ENCODE measurements around the gene EBF4.
A peak's percentile ranks its signal among the peaks of the same experiment; 100 is the strongest.

Gene EBF4

GRCh38 chr20:2745936-2746635 is 53.5 kb downstream of the EBF4 start:
- no peak for DNase-seq

- DNase-seq: no peak
Observed at GRCh38 chr20:2746636-2747265, 54.2 kb downstream of the EBF4 start.

GRCh38 chr20:2747676-2748235 is 55.2 kb downstream of the EBF4 start:
- no peak for DNase-seq

GRCh38 chr20:2748551-2749342 is 56.2 kb downstream of the EBF4 start:
- DNase-seq: no peak

GRCh38 chr20:2749343-2749950 is 56.9 kb downstream of the EBF4 start:
- no peak for DNase-seq

GRCh38 chr20:2749951-2750490 is 57.4 kb downstream of the EBF4 start:
- no peak for DNase-seq

- DNase-seq: peak in 1 of 2 donors; percentile 33
Observed at GRCh38 chr20:2750491-2751251, 58.1 kb downstream of the EBF4 start.

GRCh38 chr20:2751347-2751877 is 58.8 kb downstream of the EBF4 start:
- no peak for DNase-seq

- DNase-seq: no peak
Observed at GRCh38 chr20:2751878-2752566, 59.4 kb downstream of the EBF4 start.

GRCh38 chr20:2752567-2753460 is 60.2 kb downstream of the EBF4 start:
- DNase-seq: no peak

- no peak for DNase-seq
Observed at GRCh38 chr20:2753461-2754040, 61.0 kb downstream of the EBF4 start.

- no peak for DNase-seq
Observed at GRCh38 chr20:2754424-2754823, 61.8 kb downstream of the EBF4 start.

- no peak for DNase-seq
Observed at GRCh38 chr20:2755451-2756055, 63.0 kb downstream of the EBF4 start.

- DNase-seq: no peak
Observed at GRCh38 chr20:2756056-2756611, 63.6 kb downstream of the EBF4 start.

GRCh38 chr20:2757001-2757400 is 64.4 kb downstream of the EBF4 start:
- DNase-seq: no peak

GRCh38 chr20:2757969-2758368 is 65.4 kb downstream of the EBF4 start:
- DNase-seq: no peak

GRCh38 chr20:2759143-2759542 is 66.6 kb downstream of the EBF4 start:
- no peak for DNase-seq

- no peak for DNase-seq
Observed at GRCh38 chr20:2759603-2760296, 67.2 kb downstream of the EBF4 start.

Measured in bone marrow (tissue), 2 donors.